Keratinocyte (primary cell): Measurements from ENCODE around the gene HECTD1. TPM values are rescaled to one million over a fixed set of nuclear protein-coding genes. Genes with fewer than 3 reads are reported as not detected.

Source experiments
- DNase-seq: peaks from one replicate; pipeline ENCODE4 v3.0.0-alpha.2; 2011; ENCODE audit warnings: low read depth, missing footprints, low spot score
- FAIRE-seq: peaks from 2 replicates; lab custom pipeline; 2011; peaks lifted over from hg19 to GRCh38; lab: Jason Lieb, UNC
- H2AFZ ChIP-seq: 2 replicates; pipeline ENCODE4 v1.6.0; 2012; ENCODE audit warnings: low read length, control low read depth, inconsistent platforms; ENCODE audit not compliant: control insufficient read depth
- H3K27ac ChIP-seq: 2 replicates; pipeline ENCODE4 v1.5.1; 2011; ENCODE audit warnings: low read length; ENCODE audit not compliant: control insufficient read depth, insufficient read depth
- H3K27me3 ChIP-seq: 3 replicates; pipeline ENCODE4 v1.6.0; 2011; ENCODE audit warnings: low read length; ENCODE audit not compliant: control insufficient read depth, insufficient read depth; ENCODE audit errors: extremely low read depth
- H3K36me3 ChIP-seq, 2 experiments: 2 replicates in 1 of 2; 3 replicates in 1 of 2; pipeline ENCODE4 v1.5.1; 2011; ENCODE audit warnings: low read length in 2 of 2, mild to moderate bottlenecking in 1 of 2; ENCODE audit not compliant: control insufficient read depth in 2 of 2, insufficient read depth in 2 of 2; ENCODE audit errors: extremely low read depth in 1 of 2
- H3K4me1 ChIP-seq: 3 replicates; pipeline ENCODE4 v1.5.1; 2011; ENCODE audit warnings: low read length; ENCODE audit not compliant: control insufficient read depth, insufficient read depth; ENCODE audit errors: extremely low read depth
- H3K4me2 ChIP-seq: 3 replicates; pipeline ENCODE4 v1.6.0; 2011; ENCODE audit warnings: low read depth, low read length; ENCODE audit not compliant: control insufficient read depth, insufficient read depth; ENCODE audit errors: extremely low read depth
- H3K4me3 ChIP-seq, 3 experiments: fragments of 200-600 bp in 1 of 3; sonication (generic) in 1 of 3; 2 replicates in 2 of 3; 3 replicates in 1 of 3; pipeline ENCODE4 v1.5.1; 2011 to 2016; ENCODE audit warnings: low read length in 3 of 3, mild to moderate bottlenecking in 3 of 3, control low read depth in 2 of 3, inconsistent platforms in 1 of 3, low read depth in 1 of 3, mixed read lengths in 1 of 3, mixed run types in 1 of 3, moderate library complexity in 1 of 3; ENCODE audit not compliant: control insufficient read depth in 2 of 3, insufficient read depth in 2 of 3; ENCODE audit errors: extremely low read depth in 1 of 3
- H3K79me2 ChIP-seq: 2 replicates; pipeline ENCODE4 v1.6.0; 2012; ENCODE audit warnings: low read length; ENCODE audit not compliant: control insufficient read depth, insufficient read depth
- H3K9ac ChIP-seq: 3 replicates; pipeline ENCODE4 v1.6.0; 2011; ENCODE audit warnings: low read length; ENCODE audit not compliant: control insufficient read depth, insufficient read depth; ENCODE audit errors: extremely low read depth
- H3K9me1 ChIP-seq: 3 replicates; pipeline ENCODE4 v1.6.0; 2011; ENCODE audit warnings: low read length; ENCODE audit not compliant: control insufficient read depth, insufficient read depth; ENCODE audit errors: extremely low read depth
- H3K9me3 ChIP-seq: 2 replicates; pipeline ENCODE4 v1.5.1; 2012; ENCODE audit warnings: low read depth, low read length; ENCODE audit not compliant: control insufficient read depth
- H4K20me1 ChIP-seq: 3 replicates; pipeline ENCODE4 v1.6.0; 2011; ENCODE audit warnings: low read length; ENCODE audit not compliant: control insufficient read depth, insufficient read depth; ENCODE audit errors: extremely low read depth
- EZH2 ChIP-seq: IDR thresholded peaks from one replicate; pipeline ENCODE4 v1.6.1; 2012; ENCODE audit warnings: inconsistent platforms, mild to moderate bottlenecking, low read length, moderate library complexity
- dilution Hi-C: fragments of 300-500 bp; cut with MboI; formaldehyde crosslinking; loops from one replicate; pipeline ENCODE4 v1.7.0; 2020; ENCODE audit warnings: low sequenced_read_pairs; ENCODE audit not compliant: extremely low pct_ligation_motif_present
- polyA plus RNA-seq, 5 experiments: library from polyadenylated mRNA; depleted of rRNA in 3 of 5; stranded (reverse) in 3 of 5; stranded (forward) in 1 of 5; unstranded in 1 of 5; fragments of >200 nt; gene quantifications; 1 replicate in 1 of 5; 2 replicates in 3 of 5; 3 replicates in 1 of 5; pipeline versions ENCODE4 v1.2.1 to v1.2.3, GENCODE V29; 2011 to 2012; ENCODE audit warnings: missing spikeins in 2 of 5, low read depth in 1 of 5, low replicate concordance in 1 of 5
- TF ChIP-seq, protein P1 (sequence below), 3 experiments: IDR thresholded peaks in 1 of 3; conservative IDR thresholded peaks in 1 of 3; optimal IDR thresholded peaks in 1 of 3; 2 replicates in 2 of 3; 3 replicates in 1 of 3; pipeline versions ENCODE3 to v1.5.1; 2011; ENCODE audit warnings: low read length in 3 of 3, mild to moderate bottlenecking in 3 of 3, moderate library complexity in 2 of 3, control low read depth in 1 of 3, inconsistent platforms in 1 of 3; ENCODE audit not compliant: insufficient read depth in 2 of 3; ENCODE audit errors: extremely low read depth in 1 of 3

HECTD1 gene
- polyA plus RNA-seq, 1 donor (not counting 4 experiments of a cell fraction or from before 2014, with no cell fraction given): 94.8 TPM

GRCh38 chr14:31137214-31137889 is 70.2 kb downstream of the HECTD1 start:
- peaks cover 20 to 22% of the 10 kb centered on the region in 2 experiments for H3K36me3 ChIP-seq
- H3K9me1 ChIP-seq: no peaks in the 10 kb centered on the region
- H3K4me1 ChIP-seq: no peaks in the 10 kb centered on the region
- no peak overlapping the region for H3K4me2 ChIP-seq
- H3K9ac ChIP-seq: no peak overlapping the region
- H3K27ac ChIP-seq: no peak overlapping the region
- TF ChIP-seq, protein P1, sequence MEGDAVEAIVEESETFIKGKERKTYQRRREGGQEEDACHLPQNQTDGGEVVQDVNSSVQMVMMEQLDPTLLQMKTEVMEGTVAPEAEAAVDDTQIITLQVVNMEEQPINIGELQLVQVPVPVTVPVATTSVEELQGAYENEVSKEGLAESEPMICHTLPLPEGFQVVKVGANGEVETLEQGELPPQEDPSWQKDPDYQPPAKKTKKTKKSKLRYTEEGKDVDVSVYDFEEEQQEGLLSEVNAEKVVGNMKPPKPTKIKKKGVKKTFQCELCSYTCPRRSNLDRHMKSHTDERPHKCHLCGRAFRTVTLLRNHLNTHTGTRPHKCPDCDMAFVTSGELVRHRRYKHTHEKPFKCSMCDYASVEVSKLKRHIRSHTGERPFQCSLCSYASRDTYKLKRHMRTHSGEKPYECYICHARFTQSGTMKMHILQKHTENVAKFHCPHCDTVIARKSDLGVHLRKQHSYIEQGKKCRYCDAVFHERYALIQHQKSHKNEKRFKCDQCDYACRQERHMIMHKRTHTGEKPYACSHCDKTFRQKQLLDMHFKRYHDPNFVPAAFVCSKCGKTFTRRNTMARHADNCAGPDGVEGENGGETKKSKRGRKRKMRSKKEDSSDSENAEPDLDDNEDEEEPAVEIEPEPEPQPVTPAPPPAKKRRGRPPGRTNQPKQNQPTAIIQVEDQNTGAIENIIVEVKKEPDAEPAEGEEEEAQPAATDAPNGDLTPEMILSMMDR (optimal IDR thresholded peaks at IDR 0.05 in 1 of 3, IDR thresholded peaks at IDR 0.05 in 1 of 3, conservative IDR thresholded peaks at IDR 0.05 in 1 of 3; ENCODE audit: extremely low read depth in 1 of 3, insufficient read depth in 2 of 3, low read length in 3 of 3): no peak
- no peak for TF ChIP-seq EZH2
- FAIRE-seq (no peak), DNase-seq (no peak)
- H4K20me1 ChIP-seq: no peaks in the 10 kb centered on the region
- no peaks in the 10 kb centered on the region for H3K9me3 ChIP-seq
- H3K4me3 ChIP-seq: no peak overlapping the region
- dilution Hi-C loops: no loop called here
- no peaks in the 10 kb centered on the region for H3K27me3 ChIP-seq
- H2AFZ ChIP-seq: no peak overlapping the region
- no peaks in the 10 kb centered on the region for H3K79me2 ChIP-seq

- no peak for FAIRE-seq
- dilution Hi-C loops: no loop called here
Observed at GRCh38 chr14:31133133-31133532, 74.5 kb downstream of the HECTD1 start.

More at GRCh38 chr14:31133133-31133532, 74.5 kb downstream of the HECTD1 start:
- no peak overlapping the region for H3K9ac ChIP-seq
- no peak overlapping the region for H2AFZ ChIP-seq
- H3K4me1 ChIP-seq: no peaks in the 10 kb centered on the region
- H3K36me3 ChIP-seq: peaks cover 21 to 26% of the 10 kb centered on the region in 2 experiments
- H3K27ac ChIP-seq: no peak overlapping the region
- no peaks in the 10 kb centered on the region for H3K9me1 ChIP-seq
- no peaks in the 10 kb centered on the region for H4K20me1 ChIP-seq
- H3K4me3 ChIP-seq: no peak overlapping the region
- H3K4me2 ChIP-seq: no peak overlapping the region
- TF ChIP-seq, protein P1 (optimal IDR thresholded peaks at IDR 0.05 in 1 of 3, IDR thresholded peaks at IDR 0.05 in 1 of 3, conservative IDR thresholded peaks at IDR 0.05 in 1 of 3; ENCODE audit: extremely low read depth in 1 of 3, insufficient read depth in 2 of 3, low read length in 3 of 3): no peak
- no peak for TF ChIP-seq EZH2
- H3K9me3 ChIP-seq: no peaks in the 10 kb centered on the region
- DNase-seq: no peak
- H3K27me3 ChIP-seq: no peaks in the 10 kb centered on the region
- no peaks in the 10 kb centered on the region for H3K79me2 ChIP-seq
